SK-N-SH (cell line): Measurements from ENCODE around the gene B3GALT4. TPM values are rescaled to one million over a fixed set of nuclear protein-coding genes. Genes with fewer than 3 reads are reported as not detected.
A peak's percentile ranks its signal among the peaks of the same experiment; 100 is the strongest.

Experiments
- CTCF ChIA-PET: fragments of 300-600, 350-600 bp; formaldehyde crosslinking; extraction: SDS; loops from one replicate; lab custom pipeline; 2021; lab: Yijun Ruan, JAX
- POLR2A ChIA-PET: fragments of 350-600 bp; sonication (Branson Sonifier 250); formaldehyde crosslinking; extraction: SDS; loops from one replicate; lab custom pipeline; 2020; ENCODE audit warnings: antibody characterized with exemption, inconsistent platforms; lab: Yijun Ruan, JAX
- DNase-seq: peaks from one replicate; pipeline ENCODE4 v3.0.0; 2012
- H2AFZ ChIP-seq: fragments of 200-600 bp; sonication (generic); 2 replicates; pipeline ENCODE4 v1.8.1; 2016; ENCODE audit warnings: antibody characterized with exemption, mild to moderate bottlenecking, low read depth
- H3F3A ChIP-seq: fragments of 200-600 bp; sonication (generic); replicated peaks from 2 replicates; pipeline ENCODE3; 2016; ENCODE audit warnings: antibody characterized with exemption, mild to moderate bottlenecking; ENCODE audit not compliant: insufficient read depth
- H3K27ac ChIP-seq, 2 experiments: fragments of 200-500 bp in 1 of 2; fragments of 200-600 bp in 1 of 2; sonication (Bioruptor generic) in 1 of 2; sonication (generic), shearing (Covaris generic) in 1 of 2; 2 replicates each; pipeline versions ENCODE4 v1.5.1 to v1.6.1; 2014 to 2016; ENCODE audit warnings: low read depth in 2 of 2, inconsistent platforms in 1 of 2, low read length in 1 of 2, mild to moderate bottlenecking in 1 of 2, mixed read lengths in 1 of 2
- H3K27me3 ChIP-seq: fragments of 200-600 bp; sonication (generic), shearing (Covaris generic); 2 replicates; pipeline ENCODE4 v1.6.1; 2016; ENCODE audit warnings: mixed run types; ENCODE audit not compliant: insufficient read depth
- H3K36me3 ChIP-seq, 2 experiments: fragments of 200-500 bp in 1 of 2; fragments of 200-600 bp in 1 of 2; sonication (Bioruptor generic) in 1 of 2; sonication (generic) in 1 of 2; replicated peaks in 1 of 2; 2 replicates each; pipeline versions ENCODE3 to v1.5.1; 2014 to 2016; ENCODE audit warnings: low read length in 1 of 2, mild to moderate bottlenecking in 1 of 2; ENCODE audit not compliant: insufficient read depth in 2 of 2, control insufficient read depth in 1 of 2
- H3K4me1 ChIP-seq, 2 experiments: fragments of 200-500 bp in 1 of 2; fragments of 200-600 bp in 1 of 2; sonication (Bioruptor generic) in 1 of 2; sonication (generic), shearing (Covaris generic) in 1 of 2; 2 replicates each; pipeline versions ENCODE4 v1.5.1 to v1.6.1; 2014 to 2016; ENCODE audit warnings: low read depth in 1 of 2, low read length in 1 of 2, mixed run types in 1 of 2; ENCODE audit not compliant: insufficient read depth in 2 of 2, control insufficient read depth in 1 of 2
- H3K4me2 ChIP-seq: fragments of 200-600 bp; sonication (generic), shearing (Covaris generic); 2 replicates; pipeline ENCODE4 v1.6.1; 2017; ENCODE audit warnings: mixed run types
- H3K4me3 ChIP-seq, 2 experiments: fragments of 200-500 bp in 1 of 2; fragments of 200-600 bp in 1 of 2; sonication (Bioruptor generic) in 1 of 2; sonication (generic), shearing (Covaris generic) in 1 of 2; 2 replicates each; pipeline versions ENCODE4 v1.5.1 to v1.8.1; 2014 to 2016; ENCODE audit warnings: low read depth in 2 of 2, inconsistent platforms in 1 of 2, low read length in 1 of 2, mild to moderate bottlenecking in 1 of 2, mixed read lengths in 1 of 2, moderate library complexity in 1 of 2
- H3K79me2 ChIP-seq: fragments of 200-600 bp; sonication (generic); 2 replicates; pipeline ENCODE4 v1.8.1; 2017; ENCODE audit warnings: mild to moderate bottlenecking; ENCODE audit not compliant: insufficient read depth
- H3K9ac ChIP-seq: fragments of 200-600 bp; sonication (generic); 2 replicates; pipeline ENCODE4 v1.6.1; 2017; ENCODE audit warnings: mixed run types
- H3K9me2 ChIP-seq: fragments of 200-600 bp; sonication (generic); 2 replicates; pipeline ENCODE4 v1.6.1; 2017; ENCODE audit warnings: mixed run types
- H3K9me3 ChIP-seq: fragments of 200-600 bp; sonication (generic); 2 replicates; pipeline ENCODE4 v1.6.1; 2017; ENCODE audit warnings: mixed run types, mild to moderate bottlenecking, moderate library complexity
- H4K20me1 ChIP-seq: fragments of 200-600 bp; sonication (generic); 2 replicates; pipeline ENCODE4 v1.6.1; 2017; ENCODE audit warnings: mild to moderate bottlenecking, mixed run types; ENCODE audit not compliant: insufficient read depth
- CTCF ChIP-seq: fragments of 200-600 bp; sonication (generic); IDR thresholded peaks from 2 replicates; pipeline ENCODE4 v1.6.1; 2017; ENCODE audit warnings: antibody characterized with exemption, mild to moderate bottlenecking, moderate library complexity
- EP300 ChIP-seq, 2 experiments: IDR thresholded peaks; 2 replicates each; pipeline versions ENCODE4 v1.4.0 to v1.6.1; 2012; ENCODE audit warnings: borderline replicate concordance in 1 of 2, low read depth in 1 of 2, low read length in 1 of 2
- GABPA ChIP-seq: IDR thresholded peaks from 2 replicates; pipeline ENCODE4 v1.4.0; 2012; ENCODE audit warnings: low read depth, mild to moderate bottlenecking
- GATA2 ChIP-seq: sonication (generic); formaldehyde crosslinking; IDR thresholded peaks from 2 replicates; pipeline ENCODE4 v1.5.0; 2020; ENCODE audit warnings: mild to moderate bottlenecking, missing genetic modification reagents
- IRF3 ChIP-seq: fragments of 150-350 bp; IDR thresholded peaks from 2 replicates; pipeline ENCODE4 v1.6.1; 2016; ENCODE audit warnings: mild to moderate bottlenecking, low read depth, low read length
- MEF2A ChIP-seq: IDR thresholded peaks from 2 replicates; pipeline ENCODE4 v1.4.0; 2012; ENCODE audit warnings: low read depth, borderline replicate concordance
- NFIC ChIP-seq: IDR thresholded peaks from 2 replicates; pipeline ENCODE4 v1.4.0; 2012; ENCODE audit warnings: borderline replicate concordance
- PBX3 ChIP-seq: IDR thresholded peaks from 2 replicates; pipeline ENCODE4; 2012
- REST ChIP-seq: IDR thresholded peaks from 2 replicates; pipeline ENCODE4 v1.6.1; 2012; ENCODE audit warnings: mild to moderate bottlenecking, low read depth, low read length, moderate library complexity
- RXRA ChIP-seq: IDR thresholded peaks from 2 replicates; pipeline ENCODE4 v1.4.0; 2012; ENCODE audit warnings: low read depth, mild to moderate bottlenecking, borderline replicate concordance
- SMC3 ChIP-seq: IDR thresholded peaks from 2 replicates; pipeline ENCODE4 v1.6.1; 2012; ENCODE audit warnings: low read depth, low read length, improper control_type of control experiment
- TAF1 ChIP-seq: IDR thresholded peaks from 2 replicates; pipeline ENCODE4 v1.6.1; 2012; ENCODE audit warnings: low read depth, mild to moderate bottlenecking, low read length, moderate library complexity, borderline replicate concordance
- TEAD4 ChIP-seq: IDR thresholded peaks from 2 replicates; pipeline ENCODE4 v1.4.0; 2012; ENCODE audit warnings: mild to moderate bottlenecking, borderline replicate concordance; ENCODE audit not compliant: insufficient read depth
- YY1 ChIP-seq: IDR thresholded peaks from 2 replicates; pipeline ENCODE4 v1.4.0; 2012; ENCODE audit warnings: low read depth, mild to moderate bottlenecking
- WGBS: methylation state at CpG from one replicate; pipeline ENCODE4 v1.1.6; 2017; ENCODE audit warnings: low lambda C conversion rate; 5-methylcytosine and 5-hydroxymethylcytosine counted together
- polyA plus RNA-seq, 3 experiments: library from polyadenylated mRNA; depleted of rRNA; stranded (reverse); fragments of >200 nt; gene quantifications; 2 replicates each; pipeline ENCODE4 v1.2.3, GENCODE V29; 2012

Gene B3GALT4
- polyA plus RNA-seq, 1 of the 3 experiments (the other 2 are of a cell fraction) = 0.56 TPM

- peak; percentile 78 for DNase-seq
- ChIA-PET CTCF (interaction anchor here (0.7 to 2.9 kb wide), 15 partner anchors 8 to 126 kb away, joined by 3 to 30 read pairs (median 5); partner anchors contain the start of genes B3GALT4, PFDN6, RPS18 and TAPBP), POLR2A (interaction anchor here (1.2 to 3.3 kb wide), 9 partner anchors 10 to 327 kb away, joined by 4 to 30 read pairs (median 7); partner anchors contain the start of genes B3GALT4, PFDN6, RING1 and RPS18)
- peak within 1 kb of the TSS; percentile 84 to 89 for H3K4me3 ChIP-seq
- no peaks in the 10 kb centered on the region for H3K27me3 ChIP-seq
- no peaks in the 10 kb centered on the region for H3K9me2 ChIP-seq
- H2AFZ ChIP-seq = peak within 1 kb of the TSS; percentile 40; the same call in 1 of the 2 replicates
- H3K9ac ChIP-seq = peak within 1 kb of the TSS; percentile 94
- TF ChIP-seq NFIC (peak; percentile 25; the same call in 1 of the 2 replicates), GATA2 (no peak), SMC3 (no peak), PBX3 (peak; percentile 26; the same call in 1 of the 2 replicates)
- peaks cover 48% of the 10 kb centered on the region for H3K79me2 ChIP-seq
- H3K9me3 ChIP-seq = no peaks in the 10 kb centered on the region
- peaks cover 17 to 26% of the 10 kb centered on the region in 2 experiments for H3K36me3 ChIP-seq
- peak within 1 kb of the TSS; percentile 99 for H3K27ac ChIP-seq
- peak within 1 kb of the TSS; percentile 94 for H3K4me2 ChIP-seq
- H4K20me1 ChIP-seq = peaks cover 11% of the 10 kb centered on the region; the same call in 1 of the 2 replicates
- WGBS = 0% methylated on average over 21 of the region's 34 CpGs
- peaks cover 4 to 13% of the 10 kb centered on the region in 2 experiments; a peak in 1 of 4 replicates for H3K4me1 ChIP-seq
- H3F3A ChIP-seq = peaks cover 22% of the 10 kb centered on the region
These were observed 21.9 kb downstream of the B3GALT4 start, which contains the start of gene RGL2 for GRCh38 chr6:33298773-33299236. TSS of gene RGL2 (minus strand) at chr6:33298942. CDS start at chr6:33298610, 332 bp downstream.

GRCh38 chr6:33299237-33299944 is 22.5 kb downstream of the B3GALT4 start:
- Histone ChIP-seq H3K27me3 (no peaks in the 10 kb centered on the region), H3K9ac (peak overlapping the region; percentile 94), H3F3A (peaks cover 22% of the 10 kb centered on the region), H3K36me3 (peaks cover 17 to 23% of the 10 kb centered on the region in 2 experiments), H2AFZ (peak overlapping the region; percentile 40; the same call in 1 of the 2 replicates), H3K9me2 (no peaks in the 10 kb centered on the region), H3K9me3 (no peaks in the 10 kb centered on the region), H3K4me2 (peak overlapping the region; percentile 94), H4K20me1 (peaks cover 11% of the 10 kb centered on the region; the same call in 1 of the 2 replicates), H3K4me1 (peaks cover 4 to 12% of the 10 kb centered on the region in 2 experiments; a peak in 1 of 4 replicates), H3K4me3 (peak overlapping the region; percentile 84 to 89), H3K79me2 (peaks cover 52% of the 10 kb centered on the region), H3K27ac (peak overlapping the region; percentile 99)
- CTCF ChIA-PET = interaction anchor here (0.5 to 2.9 kb wide), 22 partner anchors 8 to 126 kb away, joined by 3 to 30 read pairs (median 4); partner anchors contain the start of genes B3GALT4, PFDN6, RPS18 and TAPBP
- peak; percentile 91 for DNase-seq
- POLR2A ChIA-PET = interaction anchor here (0.8 to 3.3 kb wide), 11 partner anchors 10 to 328 kb away, joined by 4 to 30 read pairs (median 7); partner anchors contain the start of genes B3GALT4, KIFC1, PFDN6 and RING1
- 1% methylated on average over 34 of the region's 54 CpGs for WGBS
- TF ChIP-seq REST (peak; percentile 36; the same call in 1 of the 2 replicates), YY1 (peak; percentile 62; the same call in 1 of the 2 replicates), TAF1 (peak; percentile 92), CTCF (peak; percentile 81), IRF3 (no peak), EP300 (IDR thresholded peaks at IDR 0.05; ENCODE audit: borderline replicate concordance in 1 of 2, low read depth in 1 of 2, low read length in 1 of 2) (no peak), PBX3 (peak; percentile 2), MEF2A (no peak), RXRA (no peak), TEAD4 (0 out of 2 replicates have a peak, but pooled peaks have one; percentile 8), GABPA (peak; percentile 80)
